ENCODE data around the gene FASN.

FASN gene

DNA sequence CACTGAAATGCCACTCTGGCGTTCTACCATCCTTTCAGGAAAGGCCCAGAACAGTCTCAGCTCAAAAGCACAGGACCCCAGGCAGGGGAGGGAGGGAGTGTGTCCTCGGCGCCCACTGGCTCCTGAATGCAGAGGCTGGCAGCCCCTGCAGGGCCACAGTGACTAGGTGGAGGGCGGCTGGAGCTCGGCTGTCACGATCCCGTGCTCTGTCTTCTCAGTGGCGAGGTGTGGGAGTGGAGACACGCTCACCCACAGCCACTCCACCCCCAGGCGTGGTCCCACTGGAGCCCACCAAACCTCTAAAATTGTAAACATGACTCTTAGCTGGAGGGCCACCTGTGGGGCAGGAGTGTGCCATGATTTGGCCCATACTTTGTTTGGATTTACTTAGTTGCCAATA, 16.4 kb upstream of the FASN start:
- no peaks in the 10 kb centered on the region for H3K4me1 ChIP-seq (ENCODE audit: low read length)
- no peaks in the 10 kb centered on the region for H3K9me3 ChIP-seq (replicated peaks; ENCODE audit: insufficient read depth, low read length)
- TF ChIP-seq EZH2phosphoT487 (IDR thresholded peaks at IDR 0.05; ENCODE audit: low read length): no peak
- no peak for TF ChIP-seq EZH2 (optimal IDR thresholded peaks at IDR 0.05; ENCODE audit: low read depth, low read length)
- TF ChIP-seq, protein P1, sequence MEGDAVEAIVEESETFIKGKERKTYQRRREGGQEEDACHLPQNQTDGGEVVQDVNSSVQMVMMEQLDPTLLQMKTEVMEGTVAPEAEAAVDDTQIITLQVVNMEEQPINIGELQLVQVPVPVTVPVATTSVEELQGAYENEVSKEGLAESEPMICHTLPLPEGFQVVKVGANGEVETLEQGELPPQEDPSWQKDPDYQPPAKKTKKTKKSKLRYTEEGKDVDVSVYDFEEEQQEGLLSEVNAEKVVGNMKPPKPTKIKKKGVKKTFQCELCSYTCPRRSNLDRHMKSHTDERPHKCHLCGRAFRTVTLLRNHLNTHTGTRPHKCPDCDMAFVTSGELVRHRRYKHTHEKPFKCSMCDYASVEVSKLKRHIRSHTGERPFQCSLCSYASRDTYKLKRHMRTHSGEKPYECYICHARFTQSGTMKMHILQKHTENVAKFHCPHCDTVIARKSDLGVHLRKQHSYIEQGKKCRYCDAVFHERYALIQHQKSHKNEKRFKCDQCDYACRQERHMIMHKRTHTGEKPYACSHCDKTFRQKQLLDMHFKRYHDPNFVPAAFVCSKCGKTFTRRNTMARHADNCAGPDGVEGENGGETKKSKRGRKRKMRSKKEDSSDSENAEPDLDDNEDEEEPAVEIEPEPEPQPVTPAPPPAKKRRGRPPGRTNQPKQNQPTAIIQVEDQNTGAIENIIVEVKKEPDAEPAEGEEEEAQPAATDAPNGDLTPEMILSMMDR (IDR thresholded peaks at IDR 0.05; ENCODE audit: low read length): no peak
- no peaks in the 10 kb centered on the region for H3K9me2 ChIP-seq (replicated peaks; ENCODE audit: insufficient read depth, low read length)
- H3K27me3 ChIP-seq (replicated peaks; ENCODE audit: insufficient read depth, low read length): no peaks in the 10 kb centered on the region
- H3K36me3 ChIP-seq (replicated peaks; ENCODE audit: insufficient read depth, low read length): no peaks in the 10 kb centered on the region
- H3F3A ChIP-seq (ENCODE audit: insufficient read depth, low read length): no peaks in the 10 kb centered on the region
- H4K20me1 ChIP-seq (ENCODE audit: insufficient read depth, low read length): no peaks in the 10 kb centered on the region
- no peak overlapping the region for H3K9ac ChIP-seq (ENCODE audit: low read length)
- DNase-seq: no peak
- H2AFZ ChIP-seq (ENCODE audit: low read length): no peak overlapping the region
- H3K4me3 ChIP-seq (ENCODE audit: low read length): no peak overlapping the region
- H3K27ac ChIP-seq (ENCODE audit: low read length): no peak overlapping the region
- H3K79me2 ChIP-seq (ENCODE audit: low read length): no peaks in the 10 kb centered on the region
- H3K4me2 ChIP-seq (ENCODE audit: low read depth, low read length): no peak overlapping the region

DNA sequence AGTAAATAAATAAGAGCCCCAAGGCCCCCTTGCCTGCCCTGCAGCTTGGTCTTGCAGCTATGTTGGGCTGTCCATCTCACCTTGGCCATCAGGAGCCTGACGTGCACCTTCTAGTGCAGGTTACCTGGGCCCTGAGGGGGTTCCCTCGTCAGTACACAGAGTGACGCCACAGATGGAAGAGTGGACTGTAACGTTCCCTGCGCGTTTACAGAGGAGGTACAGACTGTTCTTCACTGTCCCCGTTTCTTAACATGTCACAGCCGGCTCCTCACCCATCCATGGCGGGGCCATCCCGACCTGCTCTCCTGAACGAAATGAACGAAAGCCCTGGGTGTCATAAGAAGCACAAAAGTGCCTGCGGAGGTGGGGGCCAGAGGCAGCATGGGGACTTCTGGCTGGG, 15.9 kb upstream of the FASN start:
- Histone ChIP-seq H3K27ac (ENCODE audit: low read length) (no peak overlapping the region), H4K20me1 (ENCODE audit: insufficient read depth, low read length) (no peaks in the 10 kb centered on the region), H3K4me2 (ENCODE audit: low read depth, low read length) (no peak overlapping the region), H3K9me2 (replicated peaks; ENCODE audit: insufficient read depth, low read length) (no peaks in the 10 kb centered on the region), H3K36me3 (replicated peaks; ENCODE audit: insufficient read depth, low read length) (no peaks in the 10 kb centered on the region), H3K9me3 (replicated peaks; ENCODE audit: insufficient read depth, low read length) (no peaks in the 10 kb centered on the region), H3K9ac (ENCODE audit: low read length) (no peak overlapping the region), H3K4me1 (ENCODE audit: low read length) (no peaks in the 10 kb centered on the region), H2AFZ (ENCODE audit: low read length) (no peak overlapping the region), H3K4me3 (ENCODE audit: low read length) (no peak overlapping the region), H3F3A (ENCODE audit: insufficient read depth, low read length) (no peaks in the 10 kb centered on the region), H3K27me3 (replicated peaks; ENCODE audit: insufficient read depth, low read length) (no peaks in the 10 kb centered on the region), H3K79me2 (ENCODE audit: low read length) (no peaks in the 10 kb centered on the region)
- TF ChIP-seq, protein P1 (IDR thresholded peaks at IDR 0.05; ENCODE audit: low read length): no peak
- TF ChIP-seq EZH2 (optimal IDR thresholded peaks at IDR 0.05; ENCODE audit: low read depth, low read length) (no peak), EZH2phosphoT487 (IDR thresholded peaks at IDR 0.05; ENCODE audit: low read length) (no peak)
- no peak for DNase-seq

DNA sequence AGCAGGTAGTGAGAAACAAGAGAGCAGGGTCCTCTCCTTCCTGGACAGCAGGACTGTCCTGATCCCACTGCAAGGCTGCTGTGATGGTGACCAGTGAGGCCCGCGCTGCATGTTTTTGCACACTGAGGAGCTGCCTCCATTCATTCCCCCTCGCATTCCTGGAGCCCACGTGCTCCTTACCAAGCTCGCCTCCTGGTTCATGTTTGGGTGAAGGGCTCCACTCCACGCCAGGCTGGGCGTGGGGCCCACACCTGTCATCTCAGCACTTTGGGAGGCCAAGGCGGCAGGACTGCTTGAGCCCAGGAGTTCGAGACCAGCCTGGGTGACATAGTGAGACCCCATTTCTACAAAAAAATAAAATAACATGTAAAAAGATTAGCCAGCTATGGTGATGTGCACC, 15.4 kb upstream of the FASN start:
- H3K9me2 ChIP-seq (replicated peaks; ENCODE audit: insufficient read depth, low read length): no peaks in the 10 kb centered on the region
- H3K27ac ChIP-seq (ENCODE audit: low read length): no peak overlapping the region
- H3K9ac ChIP-seq (ENCODE audit: low read length): no peak overlapping the region
- no peak overlapping the region for H3K4me3 ChIP-seq (ENCODE audit: low read length)
- no peaks in the 10 kb centered on the region for H3K36me3 ChIP-seq (replicated peaks; ENCODE audit: insufficient read depth, low read length)
- no peak for DNase-seq
- H3K79me2 ChIP-seq (ENCODE audit: low read length): no peaks in the 10 kb centered on the region
- H3K9me3 ChIP-seq (replicated peaks; ENCODE audit: insufficient read depth, low read length): no peaks in the 10 kb centered on the region
- H2AFZ ChIP-seq (ENCODE audit: low read length): no peak overlapping the region
- H3K4me1 ChIP-seq (ENCODE audit: low read length): no peaks in the 10 kb centered on the region
- H4K20me1 ChIP-seq (ENCODE audit: insufficient read depth, low read length): no peaks in the 10 kb centered on the region
- H3K27me3 ChIP-seq (replicated peaks; ENCODE audit: insufficient read depth, low read length): no peaks in the 10 kb centered on the region
- no peak for TF ChIP-seq EZH2phosphoT487 (IDR thresholded peaks at IDR 0.05; ENCODE audit: low read length)
- TF ChIP-seq, protein P1 (IDR thresholded peaks at IDR 0.05; ENCODE audit: low read length): no peak
- no peak for TF ChIP-seq EZH2 (optimal IDR thresholded peaks at IDR 0.05; ENCODE audit: low read depth, low read length)
- H3F3A ChIP-seq (ENCODE audit: insufficient read depth, low read length): no peaks in the 10 kb centered on the region
- H3K4me2 ChIP-seq (ENCODE audit: low read depth, low read length): no peak overlapping the region

Measured in MM.1S (cell line).